ENCODE measurements around the gene NFAT5.

The NFAT5 gene

DNA sequence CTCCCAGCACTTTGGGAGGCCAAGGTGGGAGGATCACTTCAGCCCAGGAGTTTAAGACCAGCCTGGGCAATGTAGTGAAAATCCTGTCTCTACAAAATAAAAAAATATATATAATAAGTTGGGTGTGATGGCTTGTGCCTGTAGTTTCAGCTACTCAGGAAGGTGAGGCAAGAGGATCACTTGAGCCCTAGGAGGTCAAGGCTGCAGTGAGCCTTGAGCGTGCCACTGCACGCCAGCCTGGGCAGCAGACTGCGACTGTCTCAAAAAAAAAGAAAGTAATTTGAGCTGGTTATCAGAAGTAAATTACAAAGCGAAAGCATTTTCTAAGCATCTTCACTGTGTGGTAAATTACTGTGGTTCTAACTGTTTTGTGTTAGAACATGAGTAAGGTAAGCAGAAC lies 94.4 kb downstream of the NFAT5 start:
- DNase-seq (ENCODE audit: low spot score) = no peak
- TF ChIP-seq, protein P1, sequence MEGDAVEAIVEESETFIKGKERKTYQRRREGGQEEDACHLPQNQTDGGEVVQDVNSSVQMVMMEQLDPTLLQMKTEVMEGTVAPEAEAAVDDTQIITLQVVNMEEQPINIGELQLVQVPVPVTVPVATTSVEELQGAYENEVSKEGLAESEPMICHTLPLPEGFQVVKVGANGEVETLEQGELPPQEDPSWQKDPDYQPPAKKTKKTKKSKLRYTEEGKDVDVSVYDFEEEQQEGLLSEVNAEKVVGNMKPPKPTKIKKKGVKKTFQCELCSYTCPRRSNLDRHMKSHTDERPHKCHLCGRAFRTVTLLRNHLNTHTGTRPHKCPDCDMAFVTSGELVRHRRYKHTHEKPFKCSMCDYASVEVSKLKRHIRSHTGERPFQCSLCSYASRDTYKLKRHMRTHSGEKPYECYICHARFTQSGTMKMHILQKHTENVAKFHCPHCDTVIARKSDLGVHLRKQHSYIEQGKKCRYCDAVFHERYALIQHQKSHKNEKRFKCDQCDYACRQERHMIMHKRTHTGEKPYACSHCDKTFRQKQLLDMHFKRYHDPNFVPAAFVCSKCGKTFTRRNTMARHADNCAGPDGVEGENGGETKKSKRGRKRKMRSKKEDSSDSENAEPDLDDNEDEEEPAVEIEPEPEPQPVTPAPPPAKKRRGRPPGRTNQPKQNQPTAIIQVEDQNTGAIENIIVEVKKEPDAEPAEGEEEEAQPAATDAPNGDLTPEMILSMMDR (IDR thresholded peaks at IDR 0.05; ENCODE audit: extremely low read depth, missing control alignments) = no peak

DNA sequence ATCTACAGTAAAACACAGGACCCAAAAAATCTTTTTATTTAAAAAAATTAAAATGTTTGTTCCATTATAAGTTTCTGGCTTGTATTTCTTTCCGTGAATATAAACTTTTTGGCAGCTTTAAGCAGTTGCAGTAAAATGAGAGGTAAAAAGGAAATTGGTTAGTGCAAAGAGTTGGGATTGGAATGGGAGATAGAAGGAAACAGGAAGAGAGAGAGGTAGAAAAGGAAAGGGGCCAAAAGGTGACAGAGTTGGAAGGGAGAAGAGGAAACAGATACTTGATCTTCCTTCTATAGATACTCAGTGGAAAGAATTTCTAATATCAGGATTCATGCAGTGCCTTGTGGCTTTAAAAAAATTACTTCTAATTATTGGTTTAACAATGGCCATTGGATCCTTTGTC lies 97.1 kb downstream of the NFAT5 start:
- DNase-seq (ENCODE audit: low spot score) = no peak
- TF ChIP-seq, protein P1 (IDR thresholded peaks at IDR 0.05; ENCODE audit: extremely low read depth, missing control alignments) = no peak

DNA sequence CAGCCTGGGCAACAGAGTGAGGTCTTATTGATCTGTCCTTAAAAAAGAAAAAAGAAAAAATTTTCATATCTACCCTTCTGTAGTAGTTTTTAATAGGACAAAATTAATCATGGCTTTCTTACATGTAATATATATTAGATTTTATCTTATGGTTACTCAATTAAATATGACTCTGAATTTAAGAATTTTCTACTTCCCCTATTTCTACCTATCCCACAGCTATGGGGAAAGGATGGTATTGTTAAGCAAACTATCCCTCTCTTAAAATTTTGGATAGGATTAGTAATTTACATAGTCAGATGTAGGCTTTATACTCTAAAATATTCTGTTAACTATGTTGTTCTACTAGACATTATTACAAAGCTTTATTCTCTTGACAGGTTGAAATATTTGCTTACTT lies 98.1 kb downstream of the NFAT5 start:
- no peak for DNase-seq (ENCODE audit: low spot score)
- TF ChIP-seq, protein P1 (IDR thresholded peaks at IDR 0.05; ENCODE audit: extremely low read depth, missing control alignments) = no peak

DNA sequence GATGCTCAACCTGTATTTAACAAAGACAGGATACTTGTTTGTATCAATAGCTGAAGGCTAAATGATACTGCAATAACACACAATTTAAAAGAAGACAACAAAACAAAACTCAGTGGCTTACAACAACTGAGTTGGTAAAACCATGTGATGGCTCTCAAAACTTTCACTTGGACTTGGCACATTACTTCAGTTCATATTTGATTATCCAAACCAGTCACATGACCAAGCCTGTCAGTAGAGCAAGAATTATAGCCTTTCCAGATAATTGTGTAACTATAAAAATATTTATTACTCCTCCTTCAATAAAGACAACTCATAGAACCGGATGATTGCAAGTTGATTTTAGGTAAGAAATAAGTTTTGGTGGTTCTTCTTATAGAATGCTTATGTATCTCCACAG lies 103.8 kb downstream of the NFAT5 start:
- TF ChIP-seq, protein P1 (IDR thresholded peaks at IDR 0.05; ENCODE audit: extremely low read depth, missing control alignments) = no peak
- DNase-seq (ENCODE audit: low spot score) = no peak

DNA sequence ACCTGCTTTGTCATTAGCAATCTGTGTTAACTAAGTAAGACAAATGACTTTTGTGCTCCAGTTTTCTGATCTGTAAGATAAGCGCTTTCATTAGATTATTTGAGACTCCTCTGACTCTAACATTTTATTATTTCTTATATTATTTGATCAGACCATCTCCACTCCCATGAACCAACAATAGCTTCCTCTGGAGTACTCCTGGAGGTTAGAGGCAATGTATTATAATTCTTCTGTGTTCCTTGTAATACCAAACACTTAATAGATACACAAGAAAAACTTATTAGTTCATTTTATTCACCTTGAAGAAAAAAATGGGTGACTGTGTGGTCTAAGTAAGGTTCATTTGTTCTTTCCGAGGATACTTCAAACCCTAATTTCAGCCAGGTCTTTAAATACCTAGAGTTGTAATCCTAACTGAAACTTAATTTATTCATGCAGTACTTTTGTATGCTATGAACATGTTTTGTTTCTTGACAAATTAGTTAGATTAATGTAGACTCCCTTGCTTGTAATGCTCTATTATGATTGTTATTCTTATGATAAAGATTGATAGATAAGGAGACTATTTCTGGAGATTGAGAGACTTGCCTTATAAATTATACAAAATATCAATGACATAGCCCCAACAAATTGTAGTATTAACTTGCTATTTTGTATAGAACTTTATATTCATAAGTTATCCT lies 106.7 kb downstream of the NFAT5 start:
- no peak for DNase-seq (ENCODE audit: low spot score)
- TF ChIP-seq, protein P1 (IDR thresholded peaks at IDR 0.05; ENCODE audit: extremely low read depth, missing control alignments) = no peak

DNA sequence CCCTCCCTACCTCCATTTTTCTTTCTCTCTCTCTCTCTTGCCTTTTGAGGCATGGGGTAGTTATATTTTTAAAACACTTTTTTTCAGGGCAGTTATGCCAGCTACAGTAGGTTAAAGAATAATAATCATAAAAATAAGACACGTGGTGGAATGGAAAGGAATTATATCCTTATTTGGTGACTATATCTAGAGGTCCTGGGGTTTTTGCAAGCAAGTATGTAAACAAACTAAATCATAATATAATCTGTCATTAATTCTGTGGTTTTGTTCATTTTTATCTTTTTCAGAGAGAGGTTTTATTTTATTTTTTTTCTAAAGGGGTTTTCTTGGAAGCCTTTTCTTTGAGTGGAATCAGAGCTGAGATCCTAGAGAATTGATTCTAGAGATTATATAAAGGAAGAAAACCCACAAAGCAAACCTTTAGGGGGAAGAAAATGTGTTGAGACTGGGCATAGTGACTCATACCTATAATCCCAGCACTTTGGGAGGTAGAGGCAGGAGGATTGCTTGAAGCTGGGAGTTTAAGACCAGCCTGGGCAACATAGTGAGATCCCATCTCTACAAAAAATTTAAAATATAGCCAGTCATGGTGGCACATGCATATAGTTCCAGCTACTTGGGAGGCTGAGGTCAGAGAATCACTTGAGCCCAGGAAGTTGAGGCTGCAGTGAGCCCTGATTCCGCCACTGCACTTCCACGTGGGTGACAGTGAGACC lies 107.4 kb downstream of the NFAT5 start:
- DNase-seq (ENCODE audit: low spot score) = no peak
- TF ChIP-seq, protein P1 (IDR thresholded peaks at IDR 0.05; ENCODE audit: extremely low read depth, missing control alignments) = no peak

DNA sequence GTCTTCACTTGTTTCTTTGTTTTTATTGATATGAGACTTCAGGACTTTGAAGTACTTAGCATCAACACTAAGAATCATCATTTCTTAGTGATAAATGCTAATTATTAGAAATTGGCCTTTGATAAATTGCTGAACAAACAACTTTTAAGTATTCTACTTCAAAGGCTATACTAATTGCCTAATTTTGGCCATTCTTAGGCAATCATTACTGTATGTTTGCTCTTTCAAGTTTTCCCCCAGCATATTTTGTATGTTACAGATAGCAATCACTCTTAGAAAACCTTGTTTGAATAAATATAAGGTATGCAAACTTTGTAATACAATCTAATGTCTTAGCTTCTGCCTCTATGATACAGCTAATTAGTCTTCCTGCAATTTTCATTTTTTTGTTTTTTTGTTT lies 114.6 kb downstream of the NFAT5 start:
- TF ChIP-seq, protein P1 (IDR thresholded peaks at IDR 0.05; ENCODE audit: extremely low read depth, missing control alignments) = no peak
- DNase-seq (ENCODE audit: low spot score) = no peak
